HG02588 (cell line): ENCODE measurements around the gene TIMM10B.
A peak's percentile ranks its signal among the peaks of the same experiment; 100 is the strongest.

Experiments
- ATAC-seq: cut with Tn5 transposase; IDR thresholded peaks from one replicate; pipeline ENCODE4 v1.9.1; 2021; ENCODE audit warnings: mild to moderate bottlenecking, moderate library complexity; ENCODE audit not compliant: unreplicated experiment

Gene TIMM10B, protein sequence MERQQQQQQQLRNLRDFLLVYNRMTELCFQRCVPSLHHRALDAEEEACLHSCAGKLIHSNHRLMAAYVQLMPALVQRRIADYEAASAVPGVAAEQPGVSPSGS

DNA sequence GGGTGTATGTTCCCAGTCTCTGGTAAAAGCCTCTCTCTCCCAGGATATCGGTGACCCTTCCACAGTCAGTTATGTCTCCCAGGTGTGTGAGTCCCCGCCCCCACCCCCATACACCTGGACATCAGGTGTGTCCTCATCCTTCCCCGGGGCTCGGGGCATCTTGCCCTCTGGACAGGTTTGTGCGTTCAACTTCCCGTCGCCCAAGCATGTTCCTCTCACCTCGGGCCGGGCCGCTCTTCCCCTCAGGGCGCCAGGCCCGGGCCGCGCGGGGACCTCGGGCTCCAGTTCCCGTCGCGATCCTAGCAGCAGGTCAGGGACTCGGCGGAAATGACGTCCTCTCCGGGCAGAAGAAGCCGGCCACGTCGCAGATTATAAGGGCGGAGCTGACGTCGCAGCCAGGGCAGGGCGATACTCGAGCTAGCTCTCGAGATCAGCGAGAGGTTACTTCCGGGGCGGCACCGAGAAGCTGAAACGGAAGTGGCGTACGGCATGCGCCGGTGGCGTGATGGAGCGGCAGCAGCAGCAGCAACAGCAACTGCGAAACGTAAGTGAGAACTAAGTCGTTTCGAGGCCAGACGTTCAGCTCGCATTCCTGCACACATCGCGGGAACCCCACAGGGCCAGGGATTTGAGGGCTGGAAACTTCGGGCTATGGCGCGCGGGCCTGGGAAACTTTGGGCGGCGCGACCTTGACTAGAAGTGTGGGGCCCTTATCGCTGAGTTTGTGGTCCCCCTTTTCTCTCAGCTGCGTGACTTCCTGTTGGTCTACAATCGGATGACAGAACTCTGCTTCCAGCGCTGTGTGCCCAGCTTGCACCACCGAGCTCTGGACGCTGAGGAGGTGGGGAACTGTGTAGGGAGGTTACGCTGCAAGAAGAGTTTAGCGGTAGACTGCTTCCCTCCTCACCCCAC lies at the start of gene TIMM10B, which contains the start of gene ARFIP2:
TSS of gene TIMM10B (plus strand) at position 490 of the 912 bp plus-strand sequence. CDS start at position 506, 16 bp downstream.
TSS of gene ARFIP2 (minus strand) at position 320 of the 912 bp plus-strand sequence. CDS start 910 bp downstream, outside the sequence.
- ATAC-seq, result peak; percentile 99

GRCh38 chr11:6431861-6432260 lies 49.4 kb upstream of the TIMM10B start:
- no peak for ATAC-seq

DNA sequence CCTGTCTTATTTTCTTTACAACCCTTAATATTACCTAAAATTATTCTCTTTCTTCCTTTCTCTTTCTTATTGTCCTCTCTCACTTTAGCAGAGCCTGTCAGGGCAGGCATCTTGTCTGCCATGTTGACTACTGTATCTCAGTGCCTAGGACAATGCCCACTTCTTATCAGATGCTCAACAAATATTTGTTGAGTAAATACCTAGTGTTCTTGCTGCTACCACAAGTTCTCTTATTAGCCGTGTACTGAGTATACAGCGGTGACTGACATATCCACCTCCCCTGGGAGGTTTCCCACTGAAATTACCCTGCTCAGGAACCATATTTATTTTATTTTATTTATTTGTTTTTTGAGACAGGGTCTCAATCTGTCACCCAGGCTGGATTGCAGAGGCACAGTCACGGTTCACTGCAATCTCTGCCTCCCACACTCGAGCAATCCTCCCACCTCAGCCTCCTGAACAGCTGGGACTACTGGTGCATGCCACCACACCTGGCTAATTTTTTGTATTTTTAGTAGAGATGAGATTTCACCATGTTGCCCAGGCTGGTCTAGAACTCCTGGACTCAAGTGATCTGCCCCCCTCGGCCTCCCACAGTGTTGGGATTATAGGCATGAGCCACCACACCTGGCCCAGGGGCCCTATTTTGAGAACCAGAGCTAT lies 47.2 kb upstream of the TIMM10B start:
- no peak for ATAC-seq

- ATAC-seq, result no peak
Measured at GRCh38 chr11:6437423-6437822, 43.9 kb upstream of the TIMM10B start.

DNA sequence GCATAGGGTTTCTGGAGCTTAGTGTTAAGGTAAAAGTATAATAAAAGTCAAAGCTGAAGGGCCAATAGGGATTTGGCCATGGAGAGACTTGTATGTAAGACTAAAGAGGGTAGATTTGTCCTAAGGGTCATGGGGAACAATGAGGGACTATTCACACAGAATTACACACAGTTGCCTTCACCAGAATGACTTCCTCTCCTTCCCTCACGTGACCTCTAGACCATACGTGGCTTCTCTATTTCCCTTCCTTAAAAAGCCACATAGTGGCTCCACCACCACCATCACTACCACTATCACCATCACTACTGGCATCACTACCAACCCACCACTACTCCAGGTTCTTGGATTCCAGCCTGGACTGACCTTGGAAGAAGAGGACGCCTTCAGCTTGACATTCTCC lies 43.3 kb upstream of the TIMM10B start:
- no peak for ATAC-seq

- no peak for ATAC-seq
Measured at GRCh38 chr11:6438979-6439571, 42.2 kb upstream of the TIMM10B start.

DNA sequence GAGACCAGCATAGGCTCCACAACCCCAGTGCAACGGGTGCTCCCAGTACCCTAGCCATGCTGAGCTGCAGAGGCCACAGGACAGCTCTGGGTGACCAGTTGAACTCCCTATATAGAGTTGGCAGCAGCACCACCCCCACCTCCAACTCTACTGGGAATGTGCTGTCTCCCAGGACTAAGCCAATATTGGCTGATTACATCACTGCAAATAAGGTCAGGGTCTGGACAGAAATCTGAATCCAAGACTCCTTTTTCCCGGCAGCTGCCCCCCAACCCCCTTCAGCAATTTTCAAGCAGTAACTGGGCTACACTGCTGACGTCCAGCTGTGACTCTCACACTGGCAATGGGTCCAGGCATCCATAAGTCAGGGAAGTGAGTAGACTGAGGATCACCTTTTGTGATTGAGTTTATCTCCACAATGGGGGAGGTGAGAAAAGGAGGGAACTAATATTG lies 40.4 kb upstream of the TIMM10B start, which contains the start of gene HPX:
TSS of gene HPX (minus strand) at position 82 of the 453 bp plus-strand sequence. CDS start at position 58, 24 bp downstream.
- no peak for ATAC-seq

GRCh38 chr11:6442441-6442840 lies 38.9 kb upstream of the TIMM10B start:
- ATAC-seq, result no peak

GRCh38 chr11:6443269-6444003 lies 37.9 kb upstream of the TIMM10B start:
- peak; percentile 86 for ATAC-seq

- no peak for ATAC-seq
Measured at GRCh38 chr11:6448574-6448973, 32.7 kb upstream of the TIMM10B start.

DNA sequence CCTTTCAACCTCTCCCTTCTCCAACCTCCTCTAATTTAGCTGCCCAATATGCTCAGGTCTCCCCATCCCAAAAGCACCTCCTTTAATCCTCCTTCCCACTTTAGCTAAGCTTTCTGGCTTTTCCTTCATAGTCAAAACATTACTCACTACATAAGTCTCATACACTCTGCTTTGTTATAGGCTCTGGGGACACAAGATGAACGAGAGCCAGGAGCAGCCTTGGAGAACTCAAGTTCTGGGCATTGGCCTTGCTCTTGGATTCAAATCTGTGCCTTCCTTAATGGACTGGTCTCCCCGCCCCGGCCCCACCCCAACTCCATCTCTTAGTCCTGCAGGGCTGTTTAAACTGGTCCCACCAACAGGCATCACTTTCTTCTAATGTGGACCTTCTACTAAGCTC lies 29.1 kb upstream of the TIMM10B start:
- ATAC-seq, result no peak

DNA sequence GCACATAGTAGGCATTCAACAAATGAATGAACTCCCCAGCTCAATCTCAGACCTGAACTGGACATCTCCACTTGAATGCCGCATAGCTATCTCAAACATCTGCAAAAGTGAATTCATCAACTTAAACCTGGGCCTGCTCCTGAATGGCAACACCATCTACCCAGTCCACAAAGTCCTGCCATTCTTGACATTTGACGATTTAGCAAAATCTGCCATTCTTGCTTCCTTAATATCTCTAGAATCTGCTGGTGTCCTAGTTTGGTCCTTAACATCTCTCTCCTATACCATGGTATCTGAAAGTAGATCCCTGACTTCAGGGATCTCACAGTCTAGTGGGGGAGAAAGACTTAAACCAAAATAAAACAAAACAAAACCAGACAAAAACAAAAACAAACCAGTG lies 28.1 kb upstream of the TIMM10B start:
- ATAC-seq, result no peak

DNA sequence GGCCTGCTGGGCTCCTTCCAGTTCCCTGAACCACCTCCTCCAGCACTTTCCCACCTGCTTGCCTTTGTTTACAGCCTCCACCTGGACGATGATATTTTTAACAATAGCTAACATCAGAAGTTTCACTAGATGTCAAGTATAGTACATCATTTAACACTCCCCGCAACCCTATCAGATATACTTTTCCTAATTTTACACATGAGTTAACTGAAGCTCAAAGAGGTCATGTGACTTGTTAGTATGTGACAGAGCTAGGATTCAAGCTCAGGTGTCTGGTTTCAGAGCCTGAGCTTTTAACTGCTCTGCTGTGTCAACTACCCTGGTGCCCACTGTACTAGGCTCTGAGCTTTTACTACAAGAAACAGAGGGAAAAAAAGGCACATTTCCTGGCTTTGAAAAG lies 26.2 kb upstream of the TIMM10B start:
- no peak for ATAC-seq

DNA sequence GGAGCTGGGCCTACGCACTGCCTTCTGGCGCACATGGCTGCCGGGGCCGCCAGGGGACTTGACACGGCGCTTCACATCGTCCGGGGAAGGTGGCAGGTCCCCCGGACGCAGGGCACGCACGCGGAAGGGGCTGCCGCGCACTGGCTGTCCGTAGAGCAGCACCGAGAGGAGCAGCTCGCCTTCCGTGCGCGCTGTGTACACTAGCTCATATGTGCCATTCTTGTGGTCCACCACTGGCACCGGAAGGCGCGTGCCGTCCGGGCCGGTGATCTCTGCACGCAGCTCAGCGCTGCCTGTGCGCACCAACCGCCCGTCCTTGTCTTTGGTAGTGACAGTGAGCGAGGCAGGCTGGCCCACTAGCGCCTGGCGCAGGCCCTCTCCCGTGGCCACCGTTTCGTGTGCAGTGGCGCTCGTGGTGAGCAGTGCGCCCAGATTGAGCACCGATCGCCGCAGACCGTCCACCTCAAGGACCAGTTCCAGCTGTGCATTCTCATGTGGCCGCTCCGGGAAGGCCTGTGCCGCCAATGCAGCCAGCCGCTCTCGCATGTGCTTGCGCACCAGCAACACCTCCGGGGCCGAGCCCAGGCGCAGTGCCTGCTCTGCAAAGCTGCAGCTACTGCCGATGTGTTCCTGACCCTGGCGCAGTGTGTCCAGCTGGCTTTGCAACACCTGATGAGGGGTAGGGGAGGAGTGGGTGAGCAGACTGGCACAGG lies 24.8 kb upstream of the TIMM10B start:
- no peak for ATAC-seq

- no peak for ATAC-seq
Measured at GRCh38 chr11:6457581-6458320, 23.6 kb upstream of the TIMM10B start.

DNA sequence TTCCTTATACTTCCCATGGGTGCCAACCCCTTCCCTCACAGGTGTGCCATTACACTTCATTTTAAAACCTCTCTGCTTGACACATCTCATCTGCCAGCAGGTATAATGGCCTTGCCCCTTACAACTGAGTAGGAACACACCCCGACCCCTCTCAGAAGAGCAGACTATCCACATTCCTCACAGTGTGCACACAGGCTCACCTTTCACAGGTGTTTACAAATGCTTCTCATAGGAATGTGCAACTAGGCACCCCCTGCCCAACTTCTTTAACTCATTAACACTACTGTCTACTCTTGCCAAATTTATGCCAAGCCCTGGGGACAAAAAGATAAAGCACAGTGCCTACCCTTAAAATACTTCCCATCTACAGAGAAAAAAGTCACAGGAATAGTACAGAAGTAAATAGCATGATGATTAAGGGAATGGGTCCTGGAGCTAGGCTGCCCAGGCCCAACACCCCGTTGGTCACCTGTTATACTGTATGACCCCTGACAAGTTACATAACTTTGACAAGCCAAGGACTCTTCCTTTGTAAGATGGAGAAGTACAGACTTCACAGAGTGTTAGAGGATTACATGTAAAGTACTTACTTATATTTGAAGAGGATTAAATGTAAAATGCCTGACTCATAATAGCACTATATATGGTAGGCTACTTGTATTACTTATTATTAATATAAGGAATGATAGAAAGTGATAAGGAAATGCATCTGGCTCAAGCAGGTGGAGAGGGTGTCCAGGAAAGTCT lies 22.8 kb upstream of the TIMM10B start:
- no peak for ATAC-seq

DNA sequence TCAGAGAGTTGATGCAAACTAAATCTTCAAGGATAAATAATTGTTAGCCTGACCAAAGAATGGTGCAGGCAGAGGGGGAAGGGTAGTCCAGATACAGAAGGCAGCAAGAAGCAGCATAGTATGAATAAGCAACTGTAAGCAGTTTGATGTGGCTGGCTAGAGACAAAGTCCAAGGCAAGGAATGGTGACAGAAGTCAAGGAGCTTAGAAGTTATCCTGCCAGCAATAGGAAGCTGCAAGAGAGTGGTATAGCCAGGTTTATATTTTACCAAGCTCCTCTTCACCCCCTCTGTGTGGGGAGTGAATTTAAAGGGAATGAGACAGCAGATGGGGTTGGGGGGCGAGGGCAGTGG lies 22.2 kb upstream of the TIMM10B start:
- no peak for ATAC-seq

- ATAC-seq, result peak; percentile 54
Measured at GRCh38 chr11:6468712-6469495, 12.4 kb upstream of the TIMM10B start.
